ENCODE results near the gene TBPL2.
"Not testable (repeated sequence)": the region's sequence is repeated elsewhere in the genome, so short reads cannot be mapped to it uniquely, and the experiment has no call there.

TBPL2 gene

GRCh38 chr14:55440385-55440784 lies at the start of gene TBPL2:
TSS of gene TBPL2 (minus strand) at chr14:55440616. CDS start at chr14:55440449, 167 bp downstream.
- no peak within 1 kb of the TSS for H3K4me3 ChIP-seq (replicated peaks; ENCODE audit: low read depth, low read length)
- DNase-seq (ENCODE audit: low read depth) = no peak
- TF ChIP-seq CTCF (IDR thresholded peaks at IDR 0.05; ENCODE audit: low read length, missing control alignments) = peak; percentile 30

- H3K4me3 ChIP-seq (replicated peaks; ENCODE audit: low read depth, low read length) = no peak overlapping the region
- no peak for DNase-seq (ENCODE audit: low read depth)
- TF ChIP-seq CTCF (IDR thresholded peaks at IDR 0.05; ENCODE audit: low read length, missing control alignments) = no peak
Observed at GRCh38 chr14:55488204-55488603, 47.8 kb upstream of the TBPL2 start.

GRCh38 chr14:55482936-55483605 lies 42.7 kb upstream of the TBPL2 start:
- H3K4me3 ChIP-seq (replicated peaks; ENCODE audit: low read depth, low read length) = no peak overlapping the region
- DNase-seq (ENCODE audit: low read depth) = no peak
- TF ChIP-seq CTCF (IDR thresholded peaks at IDR 0.05; ENCODE audit: low read length, missing control alignments) = no peak

GRCh38 chr14:55481769-55482168 lies 41.4 kb upstream of the TBPL2 start:
- TF ChIP-seq CTCF (IDR thresholded peaks at IDR 0.05; ENCODE audit: low read length, missing control alignments) = no peak
- H3K4me3 ChIP-seq (replicated peaks; ENCODE audit: low read depth, low read length) = no peak overlapping the region
- no peak for DNase-seq (ENCODE audit: low read depth)

GRCh38 chr14:55477680-55478079 lies 37.3 kb upstream of the TBPL2 start:
- no peak for DNase-seq (ENCODE audit: low read depth)
- H3K4me3 ChIP-seq (replicated peaks; ENCODE audit: low read depth, low read length) = no peak overlapping the region
- no peak for TF ChIP-seq CTCF (IDR thresholded peaks at IDR 0.05; ENCODE audit: low read length, missing control alignments)

GRCh38 chr14:55476448-55476847 lies 36.0 kb upstream of the TBPL2 start:
- DNase-seq (ENCODE audit: low read depth); H3K4me3 ChIP-seq (replicated peaks; ENCODE audit: low read depth, low read length): not testable (repeated sequence)

- DNase-seq (ENCODE audit: low read depth) = no peak
Observed at GRCh38 chr14:55473786-55474185, 33.4 kb upstream of the TBPL2 start.

More at GRCh38 chr14:55473786-55474185, 33.4 kb upstream of the TBPL2 start:
- no peak overlapping the region for H3K4me3 ChIP-seq (replicated peaks; ENCODE audit: low read depth, low read length)
- TF ChIP-seq CTCF (IDR thresholded peaks at IDR 0.05; ENCODE audit: low read length, missing control alignments) = no peak
